ENCODE measurements around the gene IFNGR1.

IFNGR1 gene

DNA sequence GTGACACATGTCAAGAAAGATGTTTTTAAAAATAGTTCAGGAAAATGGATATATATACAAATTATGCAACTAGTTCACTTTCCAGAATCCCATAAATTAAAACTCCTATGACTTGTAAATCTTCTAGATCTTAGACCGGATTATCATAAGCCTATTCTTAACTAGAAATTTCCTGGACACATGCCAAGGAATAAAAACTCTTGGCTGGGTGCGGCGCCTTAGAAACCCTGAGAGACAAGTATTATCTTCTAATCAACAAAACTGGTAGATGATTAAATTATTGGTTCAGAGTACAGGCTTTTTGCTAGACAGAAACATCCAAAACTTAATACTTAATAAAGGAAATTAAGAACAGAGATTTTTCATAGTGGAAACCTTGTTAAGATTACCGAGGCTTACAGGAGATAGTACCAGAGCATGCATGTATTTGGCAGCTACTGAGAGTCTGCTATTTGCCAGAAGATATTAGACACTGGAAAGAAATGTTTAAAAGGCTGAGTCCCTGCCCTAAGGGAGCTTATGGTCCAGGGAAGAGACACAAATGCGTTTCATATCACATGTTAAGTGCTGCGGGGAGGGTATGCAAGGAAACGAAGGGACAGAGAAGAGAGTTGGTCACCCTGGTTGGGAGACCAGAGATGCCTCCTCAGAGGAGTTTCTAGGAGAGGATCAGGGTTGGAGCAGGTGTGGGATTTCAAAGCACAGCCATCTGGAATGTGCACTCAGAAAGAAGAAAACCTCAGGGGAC is 46.5 kb upstream of the IFNGR1 start:
- no peaks in the 10 kb centered on the region for H3K4me1 ChIP-seq (ENCODE audit: low read length)
- H3K9ac ChIP-seq (ENCODE audit: low read length), result no peak overlapping the region
- H3K9me3 ChIP-seq (replicated peaks; ENCODE audit: insufficient read depth, low read length), result no peaks in the 10 kb centered on the region
- no peaks in the 10 kb centered on the region for H3K9me2 ChIP-seq (replicated peaks; ENCODE audit: insufficient read depth, low read length)
- no peaks in the 10 kb centered on the region for H3K27me3 ChIP-seq (replicated peaks; ENCODE audit: insufficient read depth, low read length)
- no peaks in the 10 kb centered on the region for H3F3A ChIP-seq (ENCODE audit: insufficient read depth, low read length)
- no peak overlapping the region for H3K4me3 ChIP-seq (ENCODE audit: low read length)
- H3K27ac ChIP-seq (ENCODE audit: low read length), result no peak overlapping the region
- DNase-seq, result no peak
- H3K79me2 ChIP-seq (ENCODE audit: low read length), result no peaks in the 10 kb centered on the region
- H4K20me1 ChIP-seq (ENCODE audit: insufficient read depth, low read length), result no peaks in the 10 kb centered on the region
- TF ChIP-seq, protein P1, sequence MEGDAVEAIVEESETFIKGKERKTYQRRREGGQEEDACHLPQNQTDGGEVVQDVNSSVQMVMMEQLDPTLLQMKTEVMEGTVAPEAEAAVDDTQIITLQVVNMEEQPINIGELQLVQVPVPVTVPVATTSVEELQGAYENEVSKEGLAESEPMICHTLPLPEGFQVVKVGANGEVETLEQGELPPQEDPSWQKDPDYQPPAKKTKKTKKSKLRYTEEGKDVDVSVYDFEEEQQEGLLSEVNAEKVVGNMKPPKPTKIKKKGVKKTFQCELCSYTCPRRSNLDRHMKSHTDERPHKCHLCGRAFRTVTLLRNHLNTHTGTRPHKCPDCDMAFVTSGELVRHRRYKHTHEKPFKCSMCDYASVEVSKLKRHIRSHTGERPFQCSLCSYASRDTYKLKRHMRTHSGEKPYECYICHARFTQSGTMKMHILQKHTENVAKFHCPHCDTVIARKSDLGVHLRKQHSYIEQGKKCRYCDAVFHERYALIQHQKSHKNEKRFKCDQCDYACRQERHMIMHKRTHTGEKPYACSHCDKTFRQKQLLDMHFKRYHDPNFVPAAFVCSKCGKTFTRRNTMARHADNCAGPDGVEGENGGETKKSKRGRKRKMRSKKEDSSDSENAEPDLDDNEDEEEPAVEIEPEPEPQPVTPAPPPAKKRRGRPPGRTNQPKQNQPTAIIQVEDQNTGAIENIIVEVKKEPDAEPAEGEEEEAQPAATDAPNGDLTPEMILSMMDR (IDR thresholded peaks at IDR 0.05; ENCODE audit: low read length), result no peak
- TF ChIP-seq EZH2 (optimal IDR thresholded peaks at IDR 0.05; ENCODE audit: low read depth, low read length), result no peak
- no peak overlapping the region for H3K4me2 ChIP-seq (ENCODE audit: low read depth, low read length)
- H2AFZ ChIP-seq (ENCODE audit: low read length), result no peak overlapping the region
- no peaks in the 10 kb centered on the region for H3K36me3 ChIP-seq (replicated peaks; ENCODE audit: insufficient read depth, low read length)

DNA sequence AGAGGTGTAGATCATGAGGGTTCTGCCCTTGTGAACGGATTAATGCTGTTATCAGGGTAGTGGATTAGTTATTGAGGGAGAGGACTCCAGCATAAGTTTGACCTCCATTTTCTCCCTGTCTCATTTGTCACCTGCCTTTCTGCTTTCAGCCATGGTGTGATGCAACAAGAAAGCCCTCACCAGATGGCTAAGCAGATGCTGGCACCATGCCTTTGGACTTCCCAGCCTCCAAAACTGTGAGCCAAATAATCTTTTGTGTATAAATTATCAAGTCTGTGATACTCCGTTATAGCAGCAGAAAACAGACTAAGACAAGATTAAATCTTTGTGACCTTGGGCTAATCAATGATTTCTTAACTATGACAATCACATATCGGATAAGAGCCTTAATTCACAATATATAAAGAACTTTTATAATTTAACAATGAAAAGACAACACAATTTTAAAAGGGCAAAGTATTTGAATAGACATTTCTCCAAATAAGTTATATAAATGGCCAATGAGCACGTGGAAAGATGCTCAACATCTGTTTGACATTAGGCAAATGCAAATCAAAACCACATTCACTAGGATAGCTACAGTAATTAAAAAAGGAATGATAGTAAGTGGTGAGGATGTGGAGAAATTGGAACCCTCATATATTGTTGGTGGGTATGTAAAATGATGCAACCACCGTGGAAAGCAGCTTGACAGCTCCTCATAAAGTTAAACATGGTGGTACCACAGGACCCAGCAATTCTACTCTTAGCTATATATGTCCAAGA is 45.3 kb upstream of the IFNGR1 start:
- H2AFZ ChIP-seq (ENCODE audit: low read length), result no peak overlapping the region
- no peaks in the 10 kb centered on the region for H3K79me2 ChIP-seq (ENCODE audit: low read length)
- no peaks in the 10 kb centered on the region for H3F3A ChIP-seq (ENCODE audit: insufficient read depth, low read length)
- no peak overlapping the region for H3K4me2 ChIP-seq (ENCODE audit: low read depth, low read length)
- no peak overlapping the region for H3K4me3 ChIP-seq (ENCODE audit: low read length)
- no peak overlapping the region for H3K9ac ChIP-seq (ENCODE audit: low read length)
- H3K9me3 ChIP-seq (replicated peaks; ENCODE audit: insufficient read depth, low read length), result no peaks in the 10 kb centered on the region
- DNase-seq, result no peak
- H3K36me3 ChIP-seq (replicated peaks; ENCODE audit: insufficient read depth, low read length), result no peaks in the 10 kb centered on the region
- H3K27me3 ChIP-seq (replicated peaks; ENCODE audit: insufficient read depth, low read length), result no peaks in the 10 kb centered on the region
- TF ChIP-seq EZH2phosphoT487 (IDR thresholded peaks at IDR 0.05; ENCODE audit: low read length) (no peak), EZH2 (optimal IDR thresholded peaks at IDR 0.05; ENCODE audit: low read depth, low read length) (no peak)
- TF ChIP-seq, protein P1 (IDR thresholded peaks at IDR 0.05; ENCODE audit: low read length), result no peak
- H3K4me1 ChIP-seq (ENCODE audit: low read length), result no peaks in the 10 kb centered on the region
- H4K20me1 ChIP-seq (ENCODE audit: insufficient read depth, low read length), result no peaks in the 10 kb centered on the region
- no peaks in the 10 kb centered on the region for H3K9me2 ChIP-seq (replicated peaks; ENCODE audit: insufficient read depth, low read length)
- no peak overlapping the region for H3K27ac ChIP-seq (ENCODE audit: low read length)

DNA sequence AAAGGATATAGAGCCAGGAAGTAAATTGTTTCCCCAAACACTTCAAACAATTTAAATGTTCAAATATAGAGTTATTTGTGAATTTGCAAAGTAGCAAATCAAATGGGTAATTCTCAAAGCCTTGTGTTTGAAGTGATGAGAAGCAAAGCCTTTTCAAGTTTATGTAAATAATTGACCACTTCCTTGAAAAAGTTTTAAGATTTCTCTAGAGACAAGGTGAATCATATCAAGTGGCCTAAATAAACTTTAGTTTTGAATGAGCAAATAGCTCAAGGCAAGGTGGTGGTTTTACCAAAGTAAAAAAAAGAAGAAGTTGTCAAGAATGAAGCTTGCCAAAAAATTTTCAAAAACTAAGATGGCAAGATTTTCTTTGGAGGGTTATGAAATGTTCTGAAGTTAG is 42.6 kb upstream of the IFNGR1 start:
- no peak overlapping the region for H3K27ac ChIP-seq (ENCODE audit: low read length)
- H3K9me3 ChIP-seq (replicated peaks; ENCODE audit: insufficient read depth, low read length), result no peaks in the 10 kb centered on the region
- H3K4me2 ChIP-seq (ENCODE audit: low read depth, low read length), result no peak overlapping the region

More for the DNA sequence above, 42.6 kb upstream of the IFNGR1 start:
- Histone ChIP-seq H3K4me1 (ENCODE audit: low read length) (no peaks in the 10 kb centered on the region), H2AFZ (ENCODE audit: low read length) (no peak overlapping the region), H3K9ac (ENCODE audit: low read length) (no peak overlapping the region), H3K9me2 (replicated peaks; ENCODE audit: insufficient read depth, low read length) (no peaks in the 10 kb centered on the region), H4K20me1 (ENCODE audit: insufficient read depth, low read length) (no peaks in the 10 kb centered on the region), H3F3A (ENCODE audit: insufficient read depth, low read length) (no peaks in the 10 kb centered on the region), H3K27me3 (replicated peaks; ENCODE audit: insufficient read depth, low read length) (no peaks in the 10 kb centered on the region), H3K4me3 (ENCODE audit: low read length) (no peak overlapping the region), H3K36me3 (replicated peaks; ENCODE audit: insufficient read depth, low read length) (no peaks in the 10 kb centered on the region), H3K79me2 (ENCODE audit: low read length) (no peaks in the 10 kb centered on the region)
- no peak for DNase-seq
- TF ChIP-seq EZH2phosphoT487 (IDR thresholded peaks at IDR 0.05; ENCODE audit: low read length) (no peak), EZH2 (optimal IDR thresholded peaks at IDR 0.05; ENCODE audit: low read depth, low read length) (no peak)
- TF ChIP-seq, protein P1 (IDR thresholded peaks at IDR 0.05; ENCODE audit: low read length), result no peak
